Daoy (cell line): ENCODE data around the gene IP6K2. TPM values are rescaled to one million over a fixed set of nuclear protein-coding genes. Genes with fewer than 3 reads are reported as not detected.

ENCODE experiments used
- DNase-seq: peaks from one replicate; pipeline ENCODE4 v3.0.0-alpha.2; 2015; ENCODE audit warnings: low read depth
- total RNA-seq: library from RNA; depleted of rRNA; stranded (reverse); fragments of >200 nt; shearing (Covaris generic); gene quantifications from 2 replicates; pipeline ENCODE4 v1.2.3, GENCODE V29; 2014

IP6K2 gene
- total RNA-seq, 1 experiment from 2014 or later: 38.5 TPM

DNA sequence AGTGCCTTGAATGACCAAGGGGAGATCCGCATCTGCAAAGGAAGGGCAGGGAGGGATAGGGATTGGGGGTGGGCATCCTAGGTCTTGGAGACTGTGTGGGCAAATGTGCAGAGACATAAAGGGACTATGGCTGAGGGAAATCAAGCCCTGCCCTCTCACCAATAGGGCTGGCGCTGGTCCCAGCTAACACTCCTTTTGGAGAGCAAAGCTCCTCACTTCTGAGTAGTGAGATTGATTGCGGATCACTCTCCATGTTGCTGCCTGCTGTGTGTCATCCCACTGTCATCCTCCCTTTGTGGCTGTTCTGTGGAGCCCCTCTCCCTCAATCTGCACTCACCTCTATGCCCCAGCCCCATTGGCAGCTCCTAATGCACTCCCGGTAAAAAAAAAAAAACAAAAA is 52.1 kb downstream of the IP6K2 start:
- no peak for DNase-seq

- DNase-seq: no peak
These were observed 52.7 kb downstream of the IP6K2 start for GRCh38 chr3:48664313-48664644.

DNA sequence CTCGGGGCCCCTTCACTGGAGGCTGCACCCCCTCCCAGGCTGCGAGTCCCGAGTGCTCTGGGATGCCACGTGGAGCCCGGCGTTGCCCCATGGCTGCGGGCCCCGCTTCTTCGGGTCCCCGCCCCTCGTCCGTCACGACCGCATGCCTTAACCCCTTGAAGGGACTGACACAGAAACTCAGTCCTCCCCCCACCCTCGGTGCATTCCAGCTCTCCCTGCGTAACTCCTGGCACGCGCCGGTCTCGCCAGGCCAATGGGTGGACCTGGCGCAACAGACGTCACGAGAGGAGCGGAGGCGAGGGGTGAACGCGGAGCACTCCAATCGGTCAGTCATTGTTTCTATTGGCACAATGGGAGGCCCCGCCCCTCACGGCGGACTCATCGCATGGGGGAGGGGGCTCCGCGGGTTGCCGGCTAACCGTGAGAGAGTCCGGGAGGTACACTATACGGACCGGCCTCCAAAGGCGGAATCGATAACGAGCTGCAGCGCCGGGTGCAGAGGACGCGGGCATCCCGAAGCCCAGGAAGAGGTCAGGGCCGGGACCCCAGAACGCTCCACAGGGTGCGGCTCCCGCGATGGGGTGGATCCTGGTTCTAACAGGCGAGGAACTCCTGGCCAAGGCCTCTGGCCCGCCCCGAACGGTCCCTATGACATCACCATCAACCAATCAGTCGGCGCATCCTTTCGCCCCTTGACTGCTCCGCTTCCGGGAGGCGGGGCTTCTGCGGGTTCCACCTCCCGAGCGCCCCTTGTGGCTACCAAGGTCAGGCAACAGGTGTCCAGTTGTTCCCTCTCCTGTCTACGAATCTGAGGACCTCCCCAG is 53.3 kb downstream of the IP6K2 start:
- peak; percentile 98 for DNase-seq

DNA sequence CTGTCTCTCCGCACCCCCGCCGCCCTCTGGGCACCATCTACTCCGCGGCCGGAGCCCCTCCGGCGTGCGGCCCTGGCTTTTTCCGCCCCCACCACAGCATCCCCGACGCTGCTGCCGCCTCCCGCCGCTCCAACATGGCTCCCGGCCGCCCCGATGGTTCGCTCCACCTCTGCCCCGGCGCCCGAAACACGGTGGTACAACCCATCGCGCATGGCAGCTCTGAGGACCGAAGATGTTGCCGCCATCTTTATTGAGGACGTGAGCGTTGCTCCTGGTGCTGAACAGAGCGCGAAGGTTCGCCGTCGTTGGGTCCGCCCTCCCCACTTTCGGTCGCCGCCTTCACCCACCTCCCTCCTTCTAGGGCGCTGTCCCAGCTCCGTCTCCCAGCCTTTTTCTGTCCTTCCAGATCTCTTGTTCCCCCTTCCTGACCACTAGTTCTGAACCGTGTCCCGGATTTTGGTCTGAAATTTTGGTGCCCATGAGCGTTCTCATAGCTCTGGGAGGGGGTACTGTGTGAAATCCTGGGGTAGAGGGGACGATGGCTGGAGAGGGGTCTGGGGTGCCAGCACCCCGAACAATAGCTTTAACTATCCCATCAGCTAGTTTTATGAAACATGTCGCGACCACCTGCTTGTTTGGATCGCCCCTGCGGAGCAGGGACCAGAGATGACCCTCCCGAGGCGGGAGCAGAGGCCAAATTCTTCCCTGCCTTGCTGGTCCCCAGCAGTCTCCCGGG is 54.1 kb downstream of the IP6K2 start, which contains the start of gene CELSR3:
Gene CELSR3 (minus strand): TSS at position 134 of the 736 bp plus-strand sequence. CDS start 252 bp downstream, outside the sequence.
- peak; percentile 93 for DNase-seq

DNA sequence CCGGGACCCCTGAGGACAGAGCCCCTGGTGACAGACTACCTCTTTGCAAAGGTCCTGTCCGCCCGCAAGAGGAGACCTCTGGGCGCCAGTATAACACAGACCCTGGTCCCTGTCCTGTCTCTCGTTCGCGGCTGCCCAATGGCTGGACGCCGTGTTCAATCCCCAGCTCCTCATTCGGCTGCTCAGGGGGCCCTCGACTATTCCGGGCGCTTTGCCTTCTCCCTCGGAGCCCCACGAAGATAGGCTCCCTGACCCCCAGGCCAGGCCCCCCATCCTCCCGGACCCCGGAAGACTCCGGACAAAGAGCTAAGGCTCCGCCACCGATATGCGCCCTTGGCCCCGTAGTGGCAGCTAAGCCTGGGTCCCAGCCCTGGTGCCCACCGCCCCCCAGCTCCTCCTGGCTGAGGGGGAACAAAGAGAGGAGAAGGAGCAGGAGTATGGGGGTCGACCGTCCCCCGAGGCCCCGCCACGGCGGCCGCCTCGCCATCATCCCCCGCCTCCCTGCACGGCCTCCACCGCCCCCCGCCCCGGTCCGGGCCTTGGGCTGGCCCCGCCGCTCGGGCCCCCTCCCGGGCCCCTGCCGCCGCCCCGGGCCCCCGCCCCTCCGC is 54.8 kb downstream of the IP6K2 start:
- DNase-seq: peak; percentile 24

DNA sequence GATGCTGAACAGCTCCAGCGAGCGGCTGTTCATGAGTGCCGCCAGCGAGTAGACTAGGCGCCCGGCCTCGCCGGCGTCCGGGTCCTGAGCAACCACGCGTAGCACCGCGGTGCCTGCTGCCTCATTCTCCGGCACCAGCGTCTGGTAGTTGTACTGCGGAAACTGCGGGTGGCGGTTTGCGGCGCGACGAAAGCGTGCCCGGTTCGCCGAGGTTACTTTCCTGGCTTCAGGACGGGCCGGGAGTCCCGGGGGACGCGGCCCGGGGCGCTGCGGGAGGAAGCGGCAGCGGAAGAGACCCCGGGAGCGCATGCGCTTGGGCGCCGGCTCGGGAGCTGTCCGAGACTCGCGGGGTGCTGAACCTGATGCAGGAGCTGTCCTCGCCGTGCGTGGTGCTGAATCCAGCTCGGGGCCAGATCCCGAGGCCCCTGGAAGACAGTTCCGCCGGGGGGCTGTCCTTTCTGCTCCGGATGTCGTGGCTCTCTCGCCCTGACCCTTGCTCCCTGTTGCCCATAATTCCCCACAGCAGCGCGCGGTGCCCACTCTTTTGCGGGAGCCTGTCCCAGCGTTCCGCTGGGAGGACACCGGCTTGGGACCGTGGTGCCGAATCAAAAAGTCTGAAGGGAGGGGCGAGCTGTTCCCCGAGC is 55.4 kb downstream of the IP6K2 start:
- DNase-seq: peak; percentile 57

DNA sequence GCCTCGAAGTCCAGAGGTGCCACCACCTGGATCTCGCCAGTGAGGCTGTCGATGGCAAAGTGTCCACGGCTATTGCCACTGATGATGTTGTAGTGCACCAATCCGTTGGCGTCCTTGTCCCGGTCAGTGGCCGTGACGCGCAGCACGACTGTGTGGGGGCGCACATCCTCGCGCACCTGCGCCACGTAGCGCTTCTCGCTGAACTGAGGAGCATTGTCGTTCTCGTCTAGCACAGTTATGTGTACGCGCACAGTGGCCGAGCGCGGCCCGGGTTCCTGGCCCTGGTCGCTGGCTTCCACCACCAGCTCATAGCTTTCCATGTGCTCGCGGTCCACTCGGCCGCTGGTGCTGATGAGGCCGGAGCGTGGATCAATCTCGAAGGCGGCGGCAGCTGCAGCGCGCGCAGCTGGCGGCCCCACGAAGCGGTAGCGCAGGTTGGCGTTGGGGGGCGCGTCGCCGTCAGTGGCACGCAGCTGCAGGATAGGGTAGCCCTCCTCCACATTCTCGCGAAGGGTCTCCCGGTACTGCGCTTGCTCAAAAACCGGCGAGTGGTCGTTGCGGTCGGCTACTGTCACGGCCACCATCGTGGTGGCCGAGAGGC is 56.1 kb downstream of the IP6K2 start:
- no peak for DNase-seq

DNA sequence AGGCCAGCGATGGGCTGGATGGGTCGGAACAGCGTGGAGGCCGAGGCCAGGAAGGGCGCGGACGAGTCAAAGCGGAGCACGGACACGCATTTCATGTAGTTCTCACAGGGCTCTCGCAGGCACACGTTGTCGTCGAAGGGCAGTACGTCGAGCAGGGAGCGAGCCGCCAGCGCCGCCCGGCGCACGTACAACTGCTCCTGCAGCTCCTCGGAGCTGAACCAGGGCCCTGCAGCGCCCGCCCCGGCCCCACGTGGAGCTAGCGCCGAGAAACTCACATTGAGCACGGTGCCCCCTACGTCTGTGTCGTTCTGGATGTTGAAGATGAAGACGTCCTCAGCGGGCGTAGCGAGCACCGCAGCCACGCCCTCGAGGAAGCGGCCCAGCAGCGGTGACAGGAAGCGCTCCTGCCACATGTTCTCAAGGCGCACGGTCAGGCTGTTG is 60.2 kb downstream of the IP6K2 start:
- no peak for DNase-seq

- peak; percentile 80 for DNase-seq
These were observed 60.8 kb downstream of the IP6K2 start for GRCh38 chr3:48656061-48656840.

- DNase-seq: no peak
These were observed 61.4 kb downstream of the IP6K2 start for GRCh38 chr3:48655606-48656005.

DNA sequence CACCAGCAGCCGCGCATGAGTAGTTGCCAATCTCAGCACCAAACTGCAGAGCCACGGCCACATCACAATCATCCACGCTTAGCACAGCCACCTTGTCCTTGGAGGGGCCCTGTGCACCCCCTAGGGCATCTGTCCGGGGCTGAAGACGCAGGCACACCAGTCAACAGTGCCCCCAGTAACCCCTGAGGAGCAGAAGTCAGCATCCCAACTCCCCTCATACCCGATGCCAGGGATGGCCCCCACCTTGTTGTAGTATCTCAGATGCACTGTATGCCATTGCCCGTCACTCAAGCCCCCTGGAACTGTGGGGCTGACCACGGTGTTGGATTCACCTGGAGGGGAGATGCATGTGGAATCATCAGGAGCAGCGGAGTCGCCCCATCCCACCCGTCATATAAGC is 62.0 kb downstream of the IP6K2 start:
- no peak for DNase-seq

- DNase-seq: no peak
These were observed 63.9 kb downstream of the IP6K2 start for GRCh38 chr3:48652923-48653715.

DNA sequence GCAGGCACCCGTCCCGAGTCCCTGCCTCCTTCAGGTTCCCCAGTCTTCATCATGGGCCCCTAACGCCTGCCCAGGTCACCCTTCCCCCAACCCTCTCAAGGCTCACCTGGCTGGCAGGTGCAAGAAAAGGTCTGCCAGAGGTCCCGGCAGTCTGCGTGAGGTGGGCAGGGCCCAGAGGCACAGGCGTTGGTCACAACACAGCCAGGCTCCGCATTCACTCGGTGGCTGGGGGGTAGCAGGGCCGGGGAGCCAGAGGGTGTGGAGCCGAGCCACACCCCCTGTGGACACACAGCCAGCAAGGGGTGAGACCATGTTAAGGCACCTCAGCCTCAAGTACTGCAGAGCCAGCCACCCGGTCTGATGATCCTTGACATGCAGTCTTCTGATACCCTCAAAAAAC is 65.2 kb downstream of the IP6K2 start:
- DNase-seq: no peak

DNA sequence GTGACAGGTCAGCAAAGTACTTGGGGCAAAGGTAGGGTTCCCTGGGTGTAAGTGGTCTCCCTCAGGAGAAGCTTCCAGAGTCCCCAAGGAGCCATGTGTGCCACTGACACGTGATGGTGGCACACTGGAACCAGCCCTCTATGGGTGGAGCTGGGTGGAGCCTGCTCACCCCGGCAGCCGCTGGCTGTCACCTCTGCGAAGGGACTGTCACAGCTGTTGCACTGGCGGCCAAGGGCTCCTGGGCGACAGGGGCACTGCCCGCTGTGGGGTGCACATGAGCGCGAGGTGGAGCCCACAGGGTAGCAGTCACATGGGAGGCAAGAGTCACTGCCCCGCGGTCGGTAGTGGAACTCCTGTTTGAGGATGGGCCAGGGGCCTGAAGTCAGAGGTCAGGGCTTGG is 66.3 kb downstream of the IP6K2 start:
- DNase-seq: no peak

GRCh38 chr3:48648188-48648850 is 68.7 kb downstream of the IP6K2 start:
- no peak for DNase-seq

DNA sequence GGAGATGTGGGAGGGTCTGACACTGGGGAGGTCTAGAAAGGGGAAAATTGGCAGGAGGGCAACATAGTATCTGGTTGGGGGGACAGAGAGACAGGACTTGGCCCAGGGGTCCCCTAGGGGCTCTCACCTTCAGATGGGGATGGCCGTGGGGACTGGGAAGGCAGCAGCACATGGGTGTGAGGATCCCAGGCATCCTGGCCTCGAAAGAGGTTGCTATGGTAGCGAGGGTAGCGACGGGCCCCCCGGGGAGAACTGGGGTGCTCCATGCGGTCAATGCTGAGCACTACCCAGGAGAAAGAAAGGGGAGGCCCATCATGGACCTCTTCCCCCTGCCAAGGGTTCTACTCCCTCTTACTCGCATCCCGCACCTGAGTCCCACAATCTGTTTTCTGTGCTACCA is 69.3 kb downstream of the IP6K2 start:
- DNase-seq: no peak

DNA sequence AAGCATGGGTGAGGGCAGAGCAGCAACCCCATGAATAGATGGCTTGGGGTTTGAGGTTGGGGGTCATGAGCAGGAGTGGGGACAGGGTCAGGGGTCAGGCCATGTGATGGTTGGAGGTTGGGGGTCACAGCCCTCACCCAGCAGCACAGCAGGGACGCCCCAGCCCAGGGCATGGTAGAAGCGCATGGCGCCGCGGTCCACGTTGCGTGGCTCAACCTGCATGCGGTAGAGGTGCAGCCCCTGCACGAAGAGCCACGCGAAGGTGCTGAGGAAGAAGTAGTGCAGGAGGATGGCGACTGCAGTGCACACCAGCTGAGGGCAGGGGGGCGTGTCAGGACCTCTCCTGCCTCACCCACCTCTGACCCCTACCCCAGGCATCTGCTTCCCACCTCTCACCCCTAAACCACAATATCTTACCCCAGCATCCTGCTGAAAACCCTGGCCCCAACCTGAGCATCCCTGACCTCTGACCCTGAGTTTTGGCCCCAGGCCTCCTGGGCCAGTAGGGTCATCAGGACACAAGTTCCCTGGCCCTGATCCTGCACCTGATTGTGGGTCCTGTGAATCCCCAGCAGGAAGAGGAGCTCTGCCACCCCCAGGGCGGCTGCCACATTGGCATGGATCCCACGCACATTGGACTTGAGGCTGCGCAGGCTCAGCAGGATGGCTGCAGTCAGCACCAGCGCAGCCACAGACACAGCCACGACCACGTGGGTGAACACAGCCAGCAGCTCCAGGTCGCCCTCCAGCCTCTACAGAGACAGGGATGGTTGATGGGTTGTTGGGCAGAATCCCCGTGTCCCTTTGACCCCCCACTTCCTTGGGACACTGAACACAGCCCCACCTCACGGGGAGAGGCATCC is 71.9 kb downstream of the IP6K2 start:
- DNase-seq: no peak

GRCh38 chr3:48642605-48643004 is 74.4 kb downstream of the IP6K2 start:
- DNase-seq: no peak

DNA sequence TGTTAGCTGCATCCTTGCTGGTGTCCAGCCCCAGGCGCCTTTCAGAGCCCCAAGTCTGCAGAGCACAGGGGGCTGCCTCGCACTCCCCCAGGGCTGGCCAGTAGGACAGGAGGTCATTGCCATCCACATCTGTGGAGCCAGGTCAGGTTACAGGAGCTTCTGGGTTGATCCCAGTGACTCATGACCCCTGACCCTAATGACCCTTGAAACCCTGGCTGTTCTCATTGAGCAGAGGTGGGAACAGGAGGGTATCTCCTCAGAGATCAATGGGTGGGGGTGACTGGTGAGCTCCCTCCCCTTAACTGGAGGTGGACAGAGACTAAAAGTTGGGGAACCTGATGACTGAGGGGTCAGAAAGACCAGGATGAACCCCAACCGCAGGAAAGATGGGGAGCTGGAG is 75.6 kb downstream of the IP6K2 start:
- no peak for DNase-seq
